AG09309 (cell line): ENCODE data around the gene KRTAP9-3.
"Not testable (repeated sequence)": the region's sequence is repeated elsewhere in the genome, so short reads cannot be mapped to it uniquely, and the experiment has no call there.

ENCODE experiments used
- DNase-seq: peaks from one replicate; pipeline ENCODE4 v3.0.0-alpha.2; 2010; ENCODE audit warnings: low read depth
- H3K4me3 ChIP-seq: 2 replicates; pipeline ENCODE4 v1.5.1; 2011; ENCODE audit warnings: mild to moderate bottlenecking, low read depth, low read length, moderate library complexity; ENCODE audit not compliant: control insufficient read depth
- TF ChIP-seq, protein P1 (sequence below): IDR thresholded peaks from 2 replicates; pipeline ENCODE4 v1.5.1; 2011; ENCODE audit warnings: mild to moderate bottlenecking, low read depth, low read length, inconsistent platforms; ENCODE audit not compliant: insufficient read depth, control insufficient read depth; ENCODE audit errors: missing control alignments

Gene KRTAP9-3

DNA sequence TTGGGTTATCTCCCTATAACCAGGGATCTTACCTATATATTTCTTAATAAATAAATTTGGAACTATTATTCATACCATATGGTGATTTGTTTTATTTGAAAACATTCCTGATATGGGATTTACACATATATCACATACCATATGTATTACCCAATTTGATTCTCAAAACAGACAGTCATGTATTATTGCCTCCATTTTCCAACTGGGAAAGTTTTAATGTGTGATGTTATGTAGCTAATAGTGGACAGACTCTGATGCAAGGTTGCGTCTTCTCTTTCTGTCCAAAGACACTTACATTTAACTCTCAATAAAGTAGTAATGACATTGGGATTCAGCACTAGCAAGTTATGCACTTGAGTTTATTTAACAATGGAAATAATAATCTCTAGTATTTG is 24.0 kb downstream of the KRTAP9-3 start:
- TF ChIP-seq, protein P1, sequence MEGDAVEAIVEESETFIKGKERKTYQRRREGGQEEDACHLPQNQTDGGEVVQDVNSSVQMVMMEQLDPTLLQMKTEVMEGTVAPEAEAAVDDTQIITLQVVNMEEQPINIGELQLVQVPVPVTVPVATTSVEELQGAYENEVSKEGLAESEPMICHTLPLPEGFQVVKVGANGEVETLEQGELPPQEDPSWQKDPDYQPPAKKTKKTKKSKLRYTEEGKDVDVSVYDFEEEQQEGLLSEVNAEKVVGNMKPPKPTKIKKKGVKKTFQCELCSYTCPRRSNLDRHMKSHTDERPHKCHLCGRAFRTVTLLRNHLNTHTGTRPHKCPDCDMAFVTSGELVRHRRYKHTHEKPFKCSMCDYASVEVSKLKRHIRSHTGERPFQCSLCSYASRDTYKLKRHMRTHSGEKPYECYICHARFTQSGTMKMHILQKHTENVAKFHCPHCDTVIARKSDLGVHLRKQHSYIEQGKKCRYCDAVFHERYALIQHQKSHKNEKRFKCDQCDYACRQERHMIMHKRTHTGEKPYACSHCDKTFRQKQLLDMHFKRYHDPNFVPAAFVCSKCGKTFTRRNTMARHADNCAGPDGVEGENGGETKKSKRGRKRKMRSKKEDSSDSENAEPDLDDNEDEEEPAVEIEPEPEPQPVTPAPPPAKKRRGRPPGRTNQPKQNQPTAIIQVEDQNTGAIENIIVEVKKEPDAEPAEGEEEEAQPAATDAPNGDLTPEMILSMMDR, result no peak
- no peak overlapping the region for H3K4me3 ChIP-seq
- DNase-seq, result no peak

DNA sequence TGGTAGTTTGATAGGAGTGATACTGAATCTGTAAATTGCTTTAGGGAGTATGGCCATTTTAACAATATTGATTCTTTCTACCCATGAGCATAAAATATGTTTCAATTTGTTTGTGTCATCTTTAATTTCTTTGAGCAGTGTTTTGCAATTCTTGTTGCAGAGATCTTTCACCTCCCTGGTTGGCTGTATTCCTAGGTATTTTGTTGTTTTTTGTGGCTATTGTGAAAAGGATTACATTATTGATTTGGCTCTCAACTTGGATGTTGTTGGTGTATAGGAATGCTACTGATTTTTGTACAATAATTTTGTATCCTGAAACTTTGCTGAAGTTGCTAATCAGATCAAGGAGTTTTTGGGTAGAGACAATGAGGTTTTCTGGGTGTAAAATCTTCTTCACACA is 26.2 kb downstream of the KRTAP9-3 start:
- no peak for DNase-seq
- H3K4me3 ChIP-seq, result no peak overlapping the region
- TF ChIP-seq, protein P1, result no peak

DNA sequence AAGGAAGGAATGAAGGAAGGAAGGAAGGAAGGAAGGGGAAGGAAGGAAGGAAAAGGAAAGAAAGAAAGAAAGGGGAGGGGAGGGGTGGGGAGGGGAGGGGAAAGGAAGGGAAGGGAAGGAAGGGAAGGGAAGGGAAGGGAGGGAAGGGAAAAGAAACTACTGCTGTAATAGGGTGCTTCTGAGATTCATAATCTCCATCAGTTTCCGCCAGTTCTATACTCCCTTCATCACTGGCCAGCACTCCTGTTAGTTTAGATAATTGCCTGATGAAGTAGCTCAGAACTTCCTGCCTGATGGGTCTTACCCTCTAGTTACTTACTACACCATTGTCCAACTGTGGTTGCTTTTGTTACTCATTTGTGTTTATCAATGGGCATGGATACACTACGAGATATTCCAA is 31.0 kb downstream of the KRTAP9-3 start:
- DNase-seq, result no peak
- TF ChIP-seq, protein P1, result no peak
- no peak overlapping the region for H3K4me3 ChIP-seq

DNA sequence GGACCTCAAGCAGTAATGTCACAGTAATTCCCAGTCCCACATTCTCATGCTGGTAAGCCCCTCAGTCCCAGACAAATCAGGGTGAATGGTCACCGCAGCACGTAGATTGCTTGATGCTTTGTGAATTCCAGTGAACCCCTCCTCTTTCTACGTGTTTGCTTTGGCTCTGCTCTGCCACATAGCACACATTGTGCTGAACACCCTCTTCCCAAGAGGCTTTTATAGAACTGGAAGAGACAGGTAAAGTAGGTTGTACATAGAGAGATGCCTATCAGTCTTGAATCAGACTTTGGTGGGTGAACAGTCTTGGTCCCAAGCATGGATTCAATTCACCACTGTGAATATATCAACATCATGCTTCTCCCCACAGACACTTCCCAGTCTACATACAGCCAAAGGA is 32.4 kb downstream of the KRTAP9-3 start:
- TF ChIP-seq, protein P1, result no peak
- no peak for DNase-seq
- no peak overlapping the region for H3K4me3 ChIP-seq

DNA sequence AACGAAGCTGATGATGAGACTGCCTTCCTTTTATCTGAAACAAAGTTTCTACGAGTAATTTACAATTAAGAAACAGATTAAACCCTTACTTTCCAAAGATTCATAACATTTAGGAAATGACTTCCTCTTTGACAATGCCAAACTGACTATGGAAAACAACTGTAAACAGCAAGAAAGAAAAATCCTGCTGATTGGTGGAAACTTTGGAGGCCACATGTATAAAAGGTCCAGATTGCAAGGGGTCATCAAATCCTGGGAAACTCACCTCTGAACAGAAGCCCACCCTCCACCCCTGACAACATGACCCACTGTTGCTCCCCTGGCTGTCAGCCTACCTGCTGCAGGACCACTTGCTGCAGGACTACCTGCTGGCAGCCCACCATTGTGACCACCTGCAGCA is 32.8 kb downstream of the KRTAP9-3 start, which contains the start of gene KRTAP9-6:
TSS of gene KRTAP9-6 (plus strand) at position 301 of the 400 bp plus-strand sequence. CDS start at position 301, 0 bp downstream.
- no peak for DNase-seq
- no peak within 1 kb of the TSS for H3K4me3 ChIP-seq
- TF ChIP-seq, protein P1, result no peak

DNA sequence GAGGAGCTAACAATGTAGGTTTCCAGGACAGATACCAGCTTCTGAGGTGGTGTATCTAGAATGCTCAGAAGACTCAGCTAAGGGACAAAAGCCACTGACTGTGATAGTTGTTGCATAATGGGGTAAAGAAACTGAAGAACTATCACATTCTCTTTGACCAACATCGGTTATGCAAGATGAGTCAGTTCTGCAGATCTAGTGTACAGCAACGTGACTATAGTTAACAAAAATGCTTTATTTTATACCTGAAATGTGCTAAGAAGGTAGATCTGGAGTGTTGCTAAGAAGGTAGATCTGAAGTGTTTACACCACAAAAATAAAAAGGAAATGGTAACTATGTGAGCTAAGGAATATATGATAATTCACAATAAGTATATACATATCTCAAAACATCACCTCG is 35.5 kb downstream of the KRTAP9-3 start:
- no peak for DNase-seq
- no peak overlapping the region for H3K4me3 ChIP-seq
- TF ChIP-seq, protein P1, result no peak

DNA sequence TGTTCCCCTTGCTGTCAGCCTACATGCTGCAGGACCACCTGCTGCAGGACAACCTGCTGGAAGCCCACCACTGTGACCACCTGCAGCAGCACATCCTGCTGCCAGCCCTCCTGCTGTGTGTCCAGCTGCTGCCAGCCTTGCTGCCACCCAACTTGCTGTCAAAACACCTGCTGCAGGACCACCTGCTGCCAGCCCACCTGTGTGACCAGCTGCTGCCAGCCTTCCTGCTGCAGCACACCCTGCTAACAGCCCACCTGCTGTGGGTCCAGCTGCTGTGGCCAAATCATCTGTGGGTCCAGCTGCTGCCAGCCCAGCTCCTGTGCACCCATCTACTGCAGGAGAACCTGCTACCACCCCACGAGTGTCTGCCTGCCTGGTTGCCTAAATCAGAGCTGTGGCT is 39.1 kb downstream of the KRTAP9-3 start:
- H3K4me3 ChIP-seq, DNase-seq: not testable (repeated sequence)

DNA sequence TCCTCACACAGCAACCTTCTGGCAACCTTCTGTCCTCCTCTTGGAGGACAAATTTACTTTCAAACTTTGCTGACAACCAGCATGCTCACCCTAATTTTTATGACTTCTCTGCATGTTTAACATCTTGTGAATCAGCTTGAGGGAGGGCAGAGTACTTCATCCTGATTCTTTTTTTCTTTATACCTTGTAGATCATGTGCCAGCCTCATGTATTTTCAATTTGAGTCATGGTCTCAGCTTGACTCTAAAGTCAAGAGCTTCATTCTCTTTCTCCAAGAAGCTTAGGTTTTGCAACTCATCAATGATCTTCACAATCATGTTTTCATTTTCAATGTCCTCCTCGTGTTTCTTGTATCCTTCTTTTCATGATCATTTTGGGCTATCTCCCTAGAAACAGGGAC is 39.6 kb downstream of the KRTAP9-3 start:
- no peak overlapping the region for H3K4me3 ChIP-seq
- TF ChIP-seq, protein P1, result no peak
- DNase-seq, result no peak

DNA sequence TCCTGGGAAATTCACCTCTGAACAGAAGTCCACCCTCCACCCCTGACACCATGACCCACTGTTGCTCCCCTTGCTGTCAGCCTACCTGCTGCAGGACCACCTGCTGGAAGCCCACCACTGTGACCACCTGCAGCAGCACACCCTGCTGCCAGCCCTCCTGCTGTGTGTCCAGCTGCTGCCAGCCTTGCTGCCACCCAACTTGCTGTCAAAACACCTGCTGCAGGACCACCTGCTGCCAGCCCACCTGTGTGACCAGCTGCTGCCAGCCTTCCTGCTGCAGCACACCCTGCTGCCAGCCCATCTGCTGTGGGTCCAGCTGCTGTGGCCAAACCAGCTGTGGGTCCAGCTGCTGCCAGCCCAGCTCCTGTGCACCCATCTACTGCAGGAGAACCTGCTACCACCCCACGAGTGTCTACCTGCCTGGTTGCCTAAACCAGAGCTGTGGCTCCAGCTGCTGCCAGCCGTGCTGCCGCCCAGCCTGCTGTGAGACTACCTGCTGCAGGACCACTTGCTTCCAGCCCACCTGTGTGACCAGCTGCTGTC is 43.5 kb downstream of the KRTAP9-3 start, which contains the start of gene KRTAP9-7:
TSS of gene KRTAP9-7 (plus strand) at position 51 of the 543 bp plus-strand sequence. CDS start at position 51, 0 bp downstream.
- DNase-seq, H3K4me3 ChIP-seq: not testable (repeated sequence)
